HepG2 (cell line): Measurements from ENCODE around the gene NRL. TPM values are rescaled to one million over a fixed set of nuclear protein-coding genes. Genes with fewer than 3 reads are reported as not detected.
A peak's percentile ranks its signal among the peaks of the same experiment; 100 is the strongest.

Experiments used
- ADNP ChIP-seq: sonication (generic); formaldehyde crosslinking; IDR thresholded peaks from 2 replicates; pipeline ENCODE4 v1.4.0; 2020; ENCODE audit warnings: missing genetic modification reagents
- ARID5B ChIP-seq: IDR thresholded peaks from 2 replicates; pipeline ENCODE4 v1.4.0; 2020; ENCODE audit warnings: mild to moderate bottlenecking, missing genetic modification reagents
- BHLHE40 ChIP-seq: IDR thresholded peaks from 2 replicates; pipeline ENCODE4 v1.6.1; 2011; ENCODE audit warnings: low read length, improper control_type of control experiment
- CENPT ChIP-seq: sonication (generic); formaldehyde crosslinking; IDR thresholded peaks from 2 replicates; pipeline ENCODE4 v1.8.0; 2022; ENCODE audit warnings: low read depth, mild to moderate bottlenecking, moderate library complexity, missing genetic modification reagents
- CSRNP1 ChIP-seq: sonication (generic); formaldehyde crosslinking; IDR thresholded peaks from 2 replicates; pipeline ENCODE4 v1.8.1; 2023; ENCODE audit warnings: mild to moderate bottlenecking, missing genetic modification reagents
- DNMT3B ChIP-seq: conservative IDR thresholded peaks from 2 replicates; pipeline ENCODE4 v1.6.1; 2016; ENCODE audit warnings: missing biosample characterization, control low read depth
- EP300 ChIP-seq, 3 experiments: sonication (generic) in 1 of 3; formaldehyde crosslinking in 1 of 3; IDR thresholded peaks; 2 replicates each; pipeline versions ENCODE4 v1.5.1 to v1.6.1; 2011 to 2020; ENCODE audit warnings: low read depth in 2 of 3, low read length in 2 of 3, borderline replicate concordance in 1 of 3, improper control_type of control experiment in 1 of 3, mild to moderate bottlenecking in 1 of 3, missing genetic modification reagents in 1 of 3, moderate library complexity in 1 of 3
- HNRNPH1 ChIP-seq: fragments of 200-400 bp; formaldehyde crosslinking; optimal IDR thresholded peaks from 2 replicates; pipeline ENCODE3; 2017; ENCODE audit warnings: mild to moderate bottlenecking, low read depth, low read length
- KDM2A ChIP-seq: sonication (generic); formaldehyde crosslinking; IDR thresholded peaks from 2 replicates; pipeline ENCODE4 v1.4.0; 2020; ENCODE audit warnings: low read depth, missing genetic modification reagents, borderline replicate concordance
- MEF2D ChIP-seq: sonication (generic); formaldehyde crosslinking; IDR thresholded peaks from 2 replicates; pipeline ENCODE4 v1.5.1; 2020; ENCODE audit warnings: mild to moderate bottlenecking, missing genetic modification reagents
- NFKBIZ ChIP-seq: IDR thresholded peaks from 2 replicates; pipeline ENCODE4 v1.6.1; 2018; ENCODE audit warnings: missing genetic modification reagents, missing compliant biosample characterization
- POLR2AphosphoS5 ChIP-seq: IDR thresholded peaks from 2 replicates; pipeline ENCODE4 v1.6.1; 2012; ENCODE audit warnings: low read depth, low read length
- RCOR2 ChIP-seq: IDR thresholded peaks from 2 replicates; pipeline ENCODE4 v1.6.1; 2016; ENCODE audit warnings: missing biosample characterization, missing genetic modification reagents
- TARDBP ChIP-seq: sonication (generic); formaldehyde crosslinking; IDR thresholded peaks from 2 replicates; pipeline ENCODE4 v1.8.0; 2022; ENCODE audit warnings: mild to moderate bottlenecking, missing genetic modification reagents
- THAP7 ChIP-seq: sonication (generic); formaldehyde crosslinking; IDR thresholded peaks from 2 replicates; pipeline ENCODE4 v1.8.1; 2023; ENCODE audit warnings: mild to moderate bottlenecking, missing genetic modification reagents
- ZNF225 ChIP-seq: sonication (generic); formaldehyde crosslinking; IDR thresholded peaks from 2 replicates; pipeline ENCODE4 v1.4.0; 2020; ENCODE audit warnings: mild to moderate bottlenecking, missing genetic modification reagents
- ZNF274 ChIP-seq: sonication (generic); formaldehyde crosslinking; IDR thresholded peaks from 2 replicates; pipeline ENCODE4 v1.5.1; 2020; ENCODE audit warnings: mild to moderate bottlenecking, missing genetic modification reagents
- ZNF432 ChIP-seq: sonication (generic); formaldehyde crosslinking; IDR thresholded peaks from 2 replicates; pipeline ENCODE4 v1.5.0; 2020; ENCODE audit warnings: missing genetic modification reagents, mild to moderate bottlenecking, borderline replicate concordance
- ZNF451 ChIP-seq: sonication (generic); formaldehyde crosslinking; IDR thresholded peaks from 2 replicates; pipeline ENCODE4 v1.5.0; 2020; ENCODE audit warnings: mild to moderate bottlenecking, missing genetic modification reagents
- ZNF644 ChIP-seq: IDR thresholded peaks from 2 replicates; pipeline ENCODE4 v1.6.1; 2016; ENCODE audit warnings: low read depth
- ZNF781 ChIP-seq: sonication (generic); formaldehyde crosslinking; IDR thresholded peaks from 2 replicates; pipeline ENCODE4 v1.5.1; 2020; ENCODE audit warnings: borderline replicate concordance, mild to moderate bottlenecking, missing genetic modification reagents; ENCODE audit errors: not compliant biosample characterization
- ZNF839 ChIP-seq: sonication (generic); formaldehyde crosslinking; IDR thresholded peaks from 2 replicates; pipeline ENCODE4 v1.4.0; 2020; ENCODE audit warnings: missing genetic modification reagents, mild to moderate bottlenecking, borderline replicate concordance
- ZSCAN22 ChIP-seq: sonication (generic); formaldehyde crosslinking; IDR thresholded peaks from 2 replicates; pipeline ENCODE4 v1.4.0; 2020; ENCODE audit warnings: mild to moderate bottlenecking, missing genetic modification reagents
- polyA plus RNA-seq, 8 experiments: library from polyadenylated mRNA; depleted of rRNA in 3 of 8; stranded (reverse) in 7 of 8; unstranded in 1 of 8; fragments of >200 nt; fragmentation: Illumina TruSeq in 4 of 8; extraction: Trizol in 4 of 8; gene quantifications; 2 replicates each; pipeline versions ENCODE4 v1.2.1 to v1.2.3, GENCODE V29; 2011 to 2016; ENCODE audit warnings: low read depth in 4 of 8, missing spikeins in 1 of 8, mixed read lengths in 1 of 8; ENCODE audit not compliant: insufficient read depth in 1 of 8
- total RNA-seq, 5 experiments: library from RNA; depleted of rRNA; stranded (reverse); fragments of >200 nt; fragmentation: Illumina TruSeq; extraction: Trizol; gene quantifications; 2 replicates each; pipeline ENCODE4 v1.2.3, GENCODE V29; 2016; ENCODE audit warnings: low read depth in 1 of 5

The NRL gene
- total and polyA plus RNA-seq, 2 of the 13 experiments (the other 11 are each of a cell fraction or from before 2014, with no cell fraction given), result 2.5 to 4.7 TPM

GRCh38 chr14:24137529-24138395 lies 23.0 kb upstream of the NRL start (continued):
- TF ChIP-seq ZNF274 (CRISPR knock-in tag) (no peak), MEF2D (CRISPR knock-in tag) (peak; percentile 30; the same call in 1 of the 2 replicates), ZNF225 (CRISPR knock-in tag) (peak; percentile 13; the same call in 1 of the 2 replicates), CSRNP1 (CRISPR knock-in tag) (0 out of 2 replicates have a peak, but pooled peaks have one; percentile 27), HNRNPH1 (peak; percentile 32), ZNF644 (CRISPR knock-in tag) (no peak), POLR2AphosphoS5 (peak; percentile 63), EP300 (IDR thresholded peaks at IDR 0.05; ENCODE audit: low read depth in 2 of 2, low read length in 2 of 2) (no peak), EP300 (CRISPR knock-in tag; IDR thresholded peaks at IDR 0.05; ENCODE audit: borderline replicate concordance) (0 out of 2 replicates have a peak, but pooled peaks have one; percentile 28), ZNF839 (peak; percentile 46; the same call in 1 of the 2 replicates), ARID5B (CRISPR knock-in tag) (no peak), ZSCAN22 (no peak), ADNP (CRISPR knock-in tag) (no peak), TARDBP (CRISPR knock-in tag) (0 out of 2 replicates have a peak, but pooled peaks have one; percentile 34), KDM2A (0 out of 2 replicates have a peak, but pooled peaks have one; percentile 13), NFKBIZ (no peak), THAP7 (CRISPR knock-in tag) (peak; percentile 55; the same call in 1 of the 2 replicates), RCOR2 (no peak), DNMT3B (CRISPR knock-in tag) (no peak), CENPT (peak; percentile 56; the same call in 1 of the 2 replicates), ZNF432 (no peak), ZNF781 (CRISPR knock-in tag) (peak; percentile 30), ZNF451 (CRISPR knock-in tag) (0 out of 2 replicates have a peak, but pooled peaks have one; percentile 20), BHLHE40 (peak; percentile 1; the same call in 1 of the 2 replicates)
